HL-60 (cell line): Measurements from ENCODE around the gene SLC22A7.

Source experiments
- DNase-seq, 2 experiments: peaks; one replicate each; pipeline ENCODE4 v3.0.0-alpha.2; 2010 to 2020; ENCODE audit warnings: low read depth in 1 of 2, low spot score in 1 of 2
- H3K27ac ChIP-seq: fragments of 250-450 bp; sonication (Bioruptor Pico); replicated peaks from 2 replicates; pipeline ENCODE4 v1.5.1; 2020; ENCODE audit warnings: mild to moderate bottlenecking, moderate library complexity
- H3K27me3 ChIP-seq: fragments of 250-450 bp; sonication (Bioruptor Pico); 2 replicates; pipeline ENCODE4 v1.5.1; 2021; ENCODE audit warnings: mild to moderate bottlenecking, moderate library complexity; ENCODE audit not compliant: insufficient read depth, poor library complexity, severe bottlenecking
- H3K4me3 ChIP-seq: replicated peaks from 2 replicates; pipeline ENCODE4 v1.5.1; 2011; ENCODE audit warnings: mild to moderate bottlenecking, control low read depth, low read length; ENCODE audit not compliant: insufficient read depth
- CTCF ChIP-seq: IDR thresholded peaks from one replicate; pipeline ENCODE4 v1.5.1; 2011; ENCODE audit warnings: low read length, control low read depth, inconsistent platforms; ENCODE audit not compliant: insufficient read depth
- GABPA ChIP-seq: IDR thresholded peaks from 2 replicates; pipeline ENCODE4 v1.6.1; 2012; ENCODE audit warnings: low read depth
- POLR2AphosphoS5 ChIP-seq: IDR thresholded peaks from 2 replicates; pipeline ENCODE4 v1.6.1; 2012; ENCODE audit warnings: low read depth
- REST ChIP-seq: IDR thresholded peaks from 2 replicates; pipeline ENCODE4 v1.6.1; 2012; ENCODE audit warnings: low read depth; ENCODE audit not compliant: insufficient replicate concordance
- SPI1 ChIP-seq: IDR thresholded peaks from 2 replicates; pipeline ENCODE4 v1.6.1; 2012; ENCODE audit warnings: low read depth, mild to moderate bottlenecking, borderline replicate concordance

The SLC22A7 gene

DNA sequence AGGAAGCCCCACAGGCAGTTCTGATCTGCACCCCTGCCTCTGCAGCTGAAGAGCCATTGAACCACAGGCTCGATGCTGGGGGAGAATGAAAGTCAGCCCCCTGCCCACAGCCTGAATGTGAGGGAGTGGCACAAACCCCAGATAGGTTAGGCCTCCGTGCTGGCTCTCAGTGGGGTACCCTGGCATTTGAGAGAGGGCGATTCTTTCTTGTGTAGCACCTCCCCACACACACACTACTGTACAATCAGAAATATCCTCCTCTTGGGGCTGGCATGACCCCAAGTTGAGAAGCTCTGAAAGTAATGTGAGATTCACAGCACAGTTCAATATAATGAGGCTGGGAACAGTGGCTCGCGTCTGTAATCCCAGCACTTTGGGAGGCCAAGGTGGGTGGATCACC is 36.9 kb upstream of the SLC22A7 start:
- DNase-seq = no peak
- H3K27ac ChIP-seq = no peak overlapping the region
- H3K27me3 ChIP-seq = peaks cover 7% of the 10 kb centered on the region
- TF ChIP-seq CTCF (no peak), GABPA (no peak), POLR2AphosphoS5 (no peak), SPI1 (no peak), REST (no peak)
- H3K4me3 ChIP-seq = no peak overlapping the region

- Histone ChIP-seq H3K27ac (no peak overlapping the region), H3K4me3 (no peak overlapping the region)
- no peak for DNase-seq
These were observed 35.9 kb upstream of the SLC22A7 start for GRCh38 chr6:43262000-43262779.

More at GRCh38 chr6:43262000-43262779, 35.9 kb upstream of the SLC22A7 start:
- TF ChIP-seq REST = no peak
- no peak for TF ChIP-seq CTCF
- no peak for TF ChIP-seq GABPA
- TF ChIP-seq SPI1 = no peak
- no peak for TF ChIP-seq POLR2AphosphoS5
- peaks cover 7% of the 10 kb centered on the region for H3K27me3 ChIP-seq
